NCI-H510A treated with DMSO at 0.1 percent for 48 hours (cell line): ENCODE data around the gene AANAT.

Source experiments
- DNase-seq: peaks from one replicate; lab custom pipeline; 2025; lab: John Stamatoyannopoulos, UW

AANAT gene

GRCh38 chr17:76467366-76467765, at the start of gene AANAT:
Gene AANAT (plus strand): TSS chr17:76467603. CDS start chr17:76468747, 1,144 bp downstream.
- DNase-seq = no peak

- no peak for DNase-seq
These were observed 47.7 kb upstream of the AANAT start for GRCh38 chr17:76419576-76420260.

- no peak for DNase-seq
These were observed 46.9 kb upstream of the AANAT start for GRCh38 chr17:76420356-76421043.

GRCh38 chr17:76421044-76421407, 46.4 kb upstream of the AANAT start:
- DNase-seq = no peak

- DNase-seq = no peak
These were observed 45.0 kb upstream of the AANAT start for GRCh38 chr17:76422406-76422805.

GRCh38 chr17:76422860-76423259, 44.5 kb upstream of the AANAT start:
- DNase-seq = no peak

- DNase-seq = no peak
These were observed 40.5 kb upstream of the AANAT start for GRCh38 chr17:76426853-76427252.

GRCh38 chr17:76427501-76428231, 39.7 kb upstream of the AANAT start:
- no peak for DNase-seq

GRCh38 chr17:76428511-76428910, 38.9 kb upstream of the AANAT start:
- DNase-seq = no peak

GRCh38 chr17:76431509-76431908, 35.9 kb upstream of the AANAT start:
- no peak for DNase-seq

- DNase-seq = no peak
These were observed 35.4 kb upstream of the AANAT start for GRCh38 chr17:76432004-76432403.

- peak; percentile 26 for DNase-seq
These were observed 34.6 kb upstream of the AANAT start for GRCh38 chr17:76432712-76433336.

GRCh38 chr17:76433693-76434092, 33.7 kb upstream of the AANAT start:
- DNase-seq = no peak

- DNase-seq = no peak
These were observed 32.5 kb upstream of the AANAT start for GRCh38 chr17:76434870-76435269.

- DNase-seq = no peak
These were observed 31.7 kb upstream of the AANAT start for GRCh38 chr17:76435751-76436150.

- DNase-seq = no peak
These were observed 29.7 kb upstream of the AANAT start for GRCh38 chr17:76437467-76438402.

GRCh38 chr17:76438906-76439305, 28.5 kb upstream of the AANAT start:
- DNase-seq = no peak

GRCh38 chr17:76439314-76439928, 28.0 kb upstream of the AANAT start:
- DNase-seq = no peak

GRCh38 chr17:76440751-76441362, 26.5 kb upstream of the AANAT start:
- DNase-seq = no peak

GRCh38 chr17:76441686-76442340, 25.6 kb upstream of the AANAT start:
- no peak for DNase-seq
